Suprapubic skin (tissue), 4 donors: ENCODE results near the gene ZBTB42. TPM values are rescaled to one million over a fixed set of nuclear protein-coding genes. Genes with fewer than 3 reads are reported as not detected.

Experiments
- DNase-seq, 2 donors: peaks; one replicate each; pipeline ENCODE4 v3.0.0-alpha.2; 2019; ENCODE audit warnings: low spot score in 2 of 2
- H3K27ac ChIP-seq: fragments of 200-600 bp; sonication (generic); one replicate; pipeline ENCODE4 v1.5.1; 2019
- H3K27me3 ChIP-seq: fragments of 200-600 bp; sonication (generic); one replicate; pipeline ENCODE4 v1.5.1; 2019
- H3K36me3 ChIP-seq: fragments of 200-600 bp; sonication (generic); one replicate; pipeline ENCODE4 v1.5.1; 2019
- H3K4me1 ChIP-seq: fragments of 200-600 bp; sonication (generic); one replicate; pipeline ENCODE4 v1.5.1; 2019
- H3K4me3 ChIP-seq: fragments of 200-600 bp; sonication (generic); one replicate; pipeline ENCODE4 v1.5.1; 2019; ENCODE audit warnings: mild to moderate bottlenecking
- H3K9me3 ChIP-seq: fragments of 200-600 bp; sonication (generic); one replicate; pipeline ENCODE4 v1.5.1; 2019
- EP300 ChIP-seq: sonication (generic); formaldehyde crosslinking; IDR thresholded peaks from one replicate; pipeline ENCODE4 v1.6.1; 2017; ENCODE audit warnings: antibody characterized with exemption
- POLR2A ChIP-seq, 2 donors: fragments of 450-650 bp; IDR thresholded peaks; one replicate each; pipeline ENCODE4 v1.6.1; 2017; ENCODE audit warnings: antibody characterized with exemption in 2 of 2, mild to moderate bottlenecking in 2 of 2, moderate library complexity in 2 of 2
- POLR2AphosphoS5 ChIP-seq, 3 donors: sonication (generic); formaldehyde crosslinking; IDR thresholded peaks; one replicate each; pipeline ENCODE4 v1.6.1; 2017; ENCODE audit warnings: antibody characterized with exemption in 3 of 3
- WGBS: methylation state at CpG from one replicate; pipeline ENCODE4 v1.1.5; 2018; 5-methylcytosine and 5-hydroxymethylcytosine counted together
- total RNA-seq, 4 donors: library from RNA; depleted of rRNA; stranded (reverse); fragments of >200 nt; gene quantifications; one replicate each; pipeline ENCODE4 v1.1.0, GENCODE V29; 2016
- TF ChIP-seq, protein P1 (sequence below), 2 donors: fragments of 200-600 bp in 1 of 2; fragments of 450-650 bp in 1 of 2; sonication (generic) in 1 of 2; IDR thresholded peaks; one replicate each; pipeline ENCODE4 v1.5.1; 2016 to 2019; ENCODE audit warnings: antibody characterized with exemption in 2 of 2, mild to moderate bottlenecking in 1 of 2, moderate library complexity in 1 of 2

Gene ZBTB42
- total RNA-seq, 4 donors from 2014 or later = 3.7 to 9.8 (median 7.8) TPM

GRCh38 chr14:104841730-104842129 lies 40.8 kb downstream of the ZBTB42 start:
- H3K36me3 ChIP-seq = no peaks in the 10 kb centered on the region
- TF ChIP-seq, protein P1, sequence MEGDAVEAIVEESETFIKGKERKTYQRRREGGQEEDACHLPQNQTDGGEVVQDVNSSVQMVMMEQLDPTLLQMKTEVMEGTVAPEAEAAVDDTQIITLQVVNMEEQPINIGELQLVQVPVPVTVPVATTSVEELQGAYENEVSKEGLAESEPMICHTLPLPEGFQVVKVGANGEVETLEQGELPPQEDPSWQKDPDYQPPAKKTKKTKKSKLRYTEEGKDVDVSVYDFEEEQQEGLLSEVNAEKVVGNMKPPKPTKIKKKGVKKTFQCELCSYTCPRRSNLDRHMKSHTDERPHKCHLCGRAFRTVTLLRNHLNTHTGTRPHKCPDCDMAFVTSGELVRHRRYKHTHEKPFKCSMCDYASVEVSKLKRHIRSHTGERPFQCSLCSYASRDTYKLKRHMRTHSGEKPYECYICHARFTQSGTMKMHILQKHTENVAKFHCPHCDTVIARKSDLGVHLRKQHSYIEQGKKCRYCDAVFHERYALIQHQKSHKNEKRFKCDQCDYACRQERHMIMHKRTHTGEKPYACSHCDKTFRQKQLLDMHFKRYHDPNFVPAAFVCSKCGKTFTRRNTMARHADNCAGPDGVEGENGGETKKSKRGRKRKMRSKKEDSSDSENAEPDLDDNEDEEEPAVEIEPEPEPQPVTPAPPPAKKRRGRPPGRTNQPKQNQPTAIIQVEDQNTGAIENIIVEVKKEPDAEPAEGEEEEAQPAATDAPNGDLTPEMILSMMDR (IDR thresholded peaks at IDR 0.05) = no peak
- no peak for TF ChIP-seq POLR2A (IDR thresholded peaks at IDR 0.05)
- TF ChIP-seq EP300 = no peak
- TF ChIP-seq POLR2AphosphoS5 (IDR thresholded peaks at IDR 0.05) = no peak
- no peak overlapping the region for H3K27ac ChIP-seq
- peaks cover 17% of the 10 kb centered on the region for H3K4me1 ChIP-seq
- no peak overlapping the region for H3K4me3 ChIP-seq
- peaks cover 45% of the 10 kb centered on the region for H3K27me3 ChIP-seq
- no peaks in the 10 kb centered on the region for H3K9me3 ChIP-seq
- DNase-seq = no peak
- WGBS = 91% methylated on average over 1 of the region's 1 CpG

GRCh38 chr14:104843006-104843405 lies 42.1 kb downstream of the ZBTB42 start:
- H3K4me3 ChIP-seq = peak overlapping the region; percentile 51
- H3K27me3 ChIP-seq = peaks cover 56% of the 10 kb centered on the region
- H3K9me3 ChIP-seq = no peaks in the 10 kb centered on the region
- WGBS = 37% methylated on average over 13 of the region's 13 CpGs
- peak in 1 of 2 donors; percentile 58 for DNase-seq
- TF ChIP-seq POLR2AphosphoS5 (IDR thresholded peaks at IDR 0.05) (no peak), EP300 (no peak), POLR2A (IDR thresholded peaks at IDR 0.05) (no peak)
- TF ChIP-seq, protein P1 (IDR thresholded peaks at IDR 0.05) = no peak
- no peaks in the 10 kb centered on the region for H3K36me3 ChIP-seq
- peaks cover 17% of the 10 kb centered on the region for H3K4me1 ChIP-seq
- H3K27ac ChIP-seq = no peak overlapping the region

DNA sequence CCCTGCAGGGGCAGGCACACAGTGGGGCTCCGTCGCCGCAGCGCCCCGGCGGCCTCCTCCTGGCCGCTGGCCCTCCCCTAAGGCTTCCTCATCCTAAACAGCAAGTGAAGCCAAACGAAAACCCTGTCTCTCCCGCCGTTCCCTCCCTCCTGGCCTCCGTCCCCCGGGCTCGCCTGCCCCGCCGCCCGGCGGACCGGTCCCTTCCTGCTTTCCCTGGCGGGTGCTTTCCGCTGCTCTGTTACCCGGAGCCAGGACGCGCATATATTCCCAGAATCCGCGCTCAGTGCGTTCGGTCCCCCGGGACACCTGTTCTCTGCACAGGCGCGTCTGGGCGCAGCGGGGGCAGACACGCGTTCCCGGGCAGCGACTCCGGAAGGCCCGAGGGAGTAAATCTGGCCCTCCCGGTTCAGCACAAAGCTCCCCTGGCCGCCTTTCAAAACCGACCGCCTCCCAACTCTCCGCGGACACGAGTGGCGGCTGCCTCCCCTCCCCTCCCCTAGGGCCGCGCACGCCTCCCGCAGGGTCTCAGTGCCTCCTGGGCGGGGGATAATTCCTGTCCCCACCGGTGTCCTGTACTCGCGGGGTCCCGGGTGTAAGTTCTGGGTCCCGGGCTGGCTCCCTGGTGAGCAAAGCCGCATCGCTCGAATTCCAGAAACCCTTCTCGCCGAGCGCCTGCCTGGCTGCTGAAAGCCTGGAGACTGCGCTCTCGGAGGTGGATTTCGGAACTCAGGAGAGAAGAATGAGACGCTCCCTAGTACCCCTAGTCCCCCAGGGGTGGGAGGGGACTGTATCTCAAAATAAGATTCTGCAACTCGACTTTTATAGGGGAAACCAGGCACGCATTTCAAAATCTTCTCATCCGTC lies 42.8 kb downstream of the ZBTB42 start:
- H3K4me3 ChIP-seq = peak overlapping the region; percentile 51

GRCh38 chr14:104844306-104845032 lies 43.6 kb downstream of the ZBTB42 start:
- peak in 1 of 2 donors; percentile 60 for DNase-seq
- Histone ChIP-seq H3K27me3 (peaks cover 56% of the 10 kb centered on the region), H3K27ac (no peak overlapping the region), H3K36me3 (no peaks in the 10 kb centered on the region), H3K9me3 (no peaks in the 10 kb centered on the region), H3K4me1 (peaks cover 17% of the 10 kb centered on the region), H3K4me3 (peak overlapping the region; percentile 51)
- no peak for TF ChIP-seq POLR2A (IDR thresholded peaks at IDR 0.05)
- TF ChIP-seq, protein P1 (IDR thresholded peaks at IDR 0.05) = no peak
- TF ChIP-seq EP300 = no peak
- TF ChIP-seq POLR2AphosphoS5 (IDR thresholded peaks at IDR 0.05) = no peak
- WGBS = 7% methylated on average over 12 of the region's 27 CpGs

More for the DNA sequence above, 42.8 kb downstream of the ZBTB42 start:
- no peak for TF ChIP-seq EP300
- TF ChIP-seq POLR2A (IDR thresholded peaks at IDR 0.05) = no peak
- TF ChIP-seq POLR2AphosphoS5 (IDR thresholded peaks at IDR 0.05) = no peak
- TF ChIP-seq, protein P1 (IDR thresholded peaks at IDR 0.05) = no peak
- H3K4me1 ChIP-seq = peaks cover 17% of the 10 kb centered on the region
- no peaks in the 10 kb centered on the region for H3K9me3 ChIP-seq
- H3K36me3 ChIP-seq = no peaks in the 10 kb centered on the region
- peak in 1 of 2 donors; percentile 62 for DNase-seq
- H3K27ac ChIP-seq = no peak overlapping the region
- H3K27me3 ChIP-seq = peaks cover 56% of the 10 kb centered on the region
- WGBS = under 1% methylated on average over 17 of the region's 69 CpGs
